B cell (primary cell): ENCODE data around the gene UGT1A9. TPM values are rescaled to one million over a fixed set of nuclear protein-coding genes. Genes with fewer than 3 reads are reported as not detected.

Source experiments
- ATAC-seq: fragments of 200-7000 bp; cut with Tn5 transposase; one replicate; pipeline ENCODE4 v1.10.0; 2021; ENCODE audit warnings: low read depth, mild to moderate bottlenecking, moderate number of reproducible peaks, moderate library complexity
- CTCF ChIA-PET: fragments of 350-600 bp; sonication (Branson Sonifier 250); formaldehyde crosslinking; loops from one replicate; lab custom pipeline; 2021; ENCODE audit warnings: antibody characterized with exemption, inconsistent platforms; lab: Charles Lee
- POLR2A ChIA-PET: fragments of 350-600 bp; sonication (Branson Sonifier 250); formaldehyde crosslinking; loops from one replicate; lab custom pipeline; 2021; ENCODE audit warnings: antibody characterized with exemption; lab: Charles Lee
- DNase-seq: peaks from one replicate; pipeline ENCODE4 v3.0.0; 2013
- H2AFZ ChIP-seq: 2 replicates; pipeline ENCODE4 v1.6.1; 2012; ENCODE audit warnings: mild to moderate bottlenecking, low read depth, low read length; ENCODE audit not compliant: insufficient read depth, poor library complexity, severe bottlenecking
- H3K27ac ChIP-seq, 2 donors: 1 replicate in 1 of 2; 2 replicates in 1 of 2; pipeline ENCODE4 v1.5.1; 2012 to 2013; ENCODE audit warnings: low read length in 2 of 2, mild to moderate bottlenecking in 2 of 2, moderate library complexity in 1 of 2
- H3K27me3 ChIP-seq, 4 experiments: fragments of 200-600 bp in 1 of 4; sonication (generic) in 1 of 4; replicated peaks in 1 of 4; 1 replicate in 2 of 4; 2 replicates in 2 of 4; pipeline versions ENCODE4 v1.6.1 to v1.7.0; 2013 to 2016; ENCODE audit warnings: low read length in 3 of 4, mild to moderate bottlenecking in 2 of 4, mixed read lengths in 1 of 4, moderate library complexity in 1 of 4; ENCODE audit not compliant: insufficient read depth in 4 of 4, control insufficient read depth in 3 of 4; ENCODE audit errors: control extremely low read depth in 1 of 4
- H3K36me3 ChIP-seq, 2 experiments: replicated peaks in 1 of 2; 1 replicate in 1 of 2; 2 replicates in 1 of 2; pipeline versions ENCODE4 v1.6.1 to v1.7.1; 2013; ENCODE audit warnings: low read length in 1 of 2; ENCODE audit not compliant: insufficient read depth in 2 of 2, control insufficient read depth in 1 of 2; ENCODE audit errors: control extremely low read depth in 1 of 2, extremely low read depth in 1 of 2
- H3K4me1 ChIP-seq, 2 donors: fragments of 200-600 bp in 1 of 2; sonication (generic) in 1 of 2; 1 replicate in 1 of 2; 2 replicates in 1 of 2; pipeline versions ENCODE4 v1.5.1 to v1.6.1; 2013 to 2017; ENCODE audit warnings: low read length in 2 of 2; ENCODE audit not compliant: control insufficient read depth in 2 of 2, insufficient read depth in 2 of 2
- H3K4me2 ChIP-seq: replicated peaks from 2 replicates; pipeline ENCODE3; 2012; ENCODE audit warnings: mild to moderate bottlenecking, low read depth, low read length; ENCODE audit not compliant: poor library complexity, severe bottlenecking
- H3K4me3 ChIP-seq, 5 experiments: fragments of 200-600 bp in 1 of 5; sonication (generic) in 1 of 5; 1 replicate in 3 of 5; 2 replicates in 2 of 5; pipeline versions ENCODE4 v1.5.1 to v1.7.0; 2011 to 2016; ENCODE audit warnings: low read length in 4 of 5, mild to moderate bottlenecking in 4 of 5, low read depth in 2 of 5, control low read depth in 1 of 5, moderate library complexity in 1 of 5; ENCODE audit not compliant: insufficient read depth in 1 of 5; ENCODE audit errors: control extremely low read depth in 1 of 5, extremely low read depth in 1 of 5
- H3K79me2 ChIP-seq: fragments of 200-600 bp; sonication (generic); one replicate; pipeline ENCODE4 v1.6.0; 2016; ENCODE audit warnings: low read length; ENCODE audit not compliant: control insufficient read depth, insufficient read depth
- H3K9ac ChIP-seq: fragments of 200-600 bp; sonication (generic); 2 replicates; pipeline ENCODE4 v1.6.1; 2017; ENCODE audit warnings: mild to moderate bottlenecking, low read length, moderate library complexity
- H3K9me3 ChIP-seq, 3 donors: one replicate each; pipeline versions ENCODE4 v1.6.1 to v1.7.1; 2013; ENCODE audit warnings: low read length in 2 of 3; ENCODE audit not compliant: control insufficient read depth in 2 of 3, insufficient read depth in 1 of 3; ENCODE audit errors: control extremely low read depth in 1 of 3
- H4K20me1 ChIP-seq: 2 replicates; pipeline ENCODE4 v1.6.0; 2012; ENCODE audit warnings: mild to moderate bottlenecking, low read length; ENCODE audit not compliant: insufficient read depth, control insufficient read depth, poor library complexity, severe bottlenecking
- H3K27ac Mint-ChIP-seq: one replicate; pipeline ENCODE4 v1.8.0; 2021; ENCODE audit warnings: mixed read lengths
- H3K27me3 Mint-ChIP-seq: one replicate; pipeline ENCODE4 v1.8.0; 2021; ENCODE audit warnings: mixed read lengths
- H3K4me1 Mint-ChIP-seq: one replicate; pipeline ENCODE4 v1.8.0; 2021; ENCODE audit warnings: mixed read lengths
- H3K4me3 Mint-ChIP-seq: one replicate; pipeline ENCODE4 v1.8.0; 2021; ENCODE audit warnings: mixed read lengths
- H3K9me3 Mint-ChIP-seq: one replicate; pipeline ENCODE4 v1.8.0; 2022; ENCODE audit warnings: mixed read lengths; ENCODE audit not compliant: insufficient read depth
- CTCF ChIP-seq: fragments of 200-600 bp; IDR thresholded peaks from one replicate; pipeline ENCODE4 v1.8.0; 2022; ENCODE audit warnings: antibody characterized with exemption, mild to moderate bottlenecking
- EZH2 ChIP-seq: IDR thresholded peaks from 2 replicates; pipeline ENCODE4 v1.6.1; 2012; ENCODE audit warnings: borderline replicate concordance, low read depth, mild to moderate bottlenecking, moderate library complexity, low read length; ENCODE audit not compliant: insufficient read depth, poor library complexity, severe bottlenecking
- WGBS: methylation state at CpG from one replicate; pipeline ENCODE4 v1.1.5; 2013; ENCODE audit warnings: missing lambda C conversion rate; ENCODE audit not compliant: insufficient coverage; 5-methylcytosine and 5-hydroxymethylcytosine counted together
- intact Hi-C: fragments of 100-400 bp; cut with micrococcal nuclease; formaldehyde crosslinking; loops from one replicate; pipeline ENCODE4 v1.10.0; 2022
- polyA plus RNA-seq: library from polyadenylated mRNA; depleted of rRNA; stranded (reverse); fragments of >200 nt; gene quantifications from 2 replicates; pipeline ENCODE4 v1.2.3, GENCODE V29; 2012
- total RNA-seq, 2 donors: library from RNA; stranded (reverse); fragments of 120-200 nt in 1 of 2; gene quantifications; 1 replicate in 1 of 2; 2 replicates in 1 of 2; pipeline versions ENCODE4 v1.2.3 to v1.2.4, GENCODE V29; 2013 to 2022

UGT1A9 gene
- total and polyA plus RNA-seq, 2 donors (not counting 1 experiment from before 2014, with no cell fraction given): not detected

GRCh38 chr2:233708942-233709341, 37.2 kb downstream of the UGT1A9 start:
- H3K9me3 Mint-ChIP-seq: no peaks in the 10 kb centered on the region
- Histone ChIP-seq H3K79me2 (no peaks in the 10 kb centered on the region), H3K9me3 (peaks cover 0 to 5% (median 0%) of the 10 kb centered on the region in 3 donors), H3K4me3 (no peak overlapping the region), H3K4me2 (no peak overlapping the region), H3K27ac (no peak overlapping the region), H3K36me3 (no peaks in the 10 kb centered on the region), H4K20me1 (no peaks in the 10 kb centered on the region), H3K27me3 (peaks cover 0 to 3% (median 0%) of the 10 kb centered on the region in 4 experiments), H3K4me1 (no peaks in the 10 kb centered on the region), H3K9ac (no peak overlapping the region), H2AFZ (no peak overlapping the region)
- no peak overlapping the region for H3K27ac Mint-ChIP-seq
- ChIA-PET POLR2A (no interaction called here), CTCF (interaction anchor here (0.6 to 2.4 kb wide), 3 partner anchors 9 to 304 kb away, joined by 3 to 8 read pairs (median 6); no protein-coding TSS in a partner anchor)
- DNase-seq (no peak), ATAC-seq (no peak)
- no peak overlapping the region for H3K4me3 Mint-ChIP-seq
- no peak for TF ChIP-seq CTCF
- WGBS: 83% methylated on average over 2 of the region's 5 CpGs
- intact Hi-C loops: no loop called here
- peaks cover 29% of the 10 kb centered on the region for H3K27me3 Mint-ChIP-seq
- H3K4me1 Mint-ChIP-seq: peaks cover 3% of the 10 kb centered on the region

- H3K79me2 ChIP-seq: no peaks in the 10 kb centered on the region
- intact Hi-C loops: loop anchor here (1.0 kb wide), 1 partner anchor 230 kb away; no protein-coding TSS in a partner anchor
- POLR2A ChIA-PET: interaction anchor here (1.1 kb wide), 1 partner anchor 307 kb away, joined by 3 read pairs; no protein-coding TSS in a partner anchor
- Mint-ChIP-seq H3K4me1 (peaks cover 3% of the 10 kb centered on the region), H3K27ac (no peak overlapping the region), H3K27me3 (peaks cover 29% of the 10 kb centered on the region), H3K4me3 (no peak overlapping the region), H3K9me3 (no peaks in the 10 kb centered on the region)
- TF ChIP-seq CTCF (peak; percentile 88), EZH2 (no peak)
- no peaks in the 10 kb centered on the region for H4K20me1 ChIP-seq
- no peak overlapping the region for H3K4me2 ChIP-seq
- no peaks in the 10 kb centered on the region for H3K4me1 ChIP-seq
- WGBS: 51% methylated on average over 7 of the region's 11 CpGs
- CTCF ChIA-PET: interaction anchor here (0.9 to 2.5 kb wide), 10 partner anchors 10 to 722 kb away, joined by 3 to 9 read pairs (median 5); no protein-coding TSS in a partner anchor
- no peaks in the 10 kb centered on the region for H3K36me3 ChIP-seq
- H2AFZ ChIP-seq: no peak overlapping the region
- ATAC-seq: peak; percentile 78
- no peaks in the 10 kb centered on the region for H3K9me3 ChIP-seq
- no peak overlapping the region for H3K27ac ChIP-seq
- peak; percentile 74 for DNase-seq
- no peak overlapping the region for H3K4me3 ChIP-seq
- H3K27me3 ChIP-seq: peaks cover 0 to 2% (median 0%) of the 10 kb centered on the region in 4 experiments
- H3K9ac ChIP-seq: no peak overlapping the region
These were observed 39.8 kb downstream of the UGT1A9 start for GRCh38 chr2:233711312-233712008.
